GM23338 (cell line): ENCODE measurements around the gene NR5A2. TPM values are rescaled to one million over a fixed set of nuclear protein-coding genes. Genes with fewer than 3 reads are reported as not detected.

ENCODE experiments used
- ATAC-seq: fragments of 200-7000 bp; cut with Tn5 transposase; 3 replicates; pipeline ENCODE4 v1.9.1; 2020
- DNase-seq: peaks from one replicate; pipeline ENCODE4 v3.0.0-alpha.2; 2015; ENCODE audit warnings: low spot score
- H2AFZ ChIP-seq: fragments of 200-600 bp; sonication (generic); 2 replicates; pipeline ENCODE4 v1.8.0; 2016; ENCODE audit warnings: antibody characterized with exemption, mild to moderate bottlenecking, moderate library complexity
- H3F3A ChIP-seq: fragments of 200-600 bp; sonication (generic); replicated peaks from 2 replicates; pipeline ENCODE4 v1.8.0; 2017; ENCODE audit warnings: antibody characterized with exemption, mixed run types, low read depth
- H3K27ac ChIP-seq: fragments of 200-600 bp; sonication (generic); 2 replicates; pipeline ENCODE4 v1.6.1; 2016; ENCODE audit warnings: low read depth
- H3K27me3 ChIP-seq: fragments of 200-600 bp; sonication (generic); 2 replicates; pipeline ENCODE4 v1.8.0; 2016; ENCODE audit warnings: mild to moderate bottlenecking, mixed run types, moderate library complexity; ENCODE audit not compliant: insufficient read depth
- H3K36me3 ChIP-seq: fragments of 200-600 bp; sonication (generic); 2 replicates; pipeline ENCODE4 v1.8.0; 2016; ENCODE audit warnings: mild to moderate bottlenecking; ENCODE audit not compliant: insufficient read depth
- H3K4me1 ChIP-seq: fragments of 200-600 bp; sonication (generic); 2 replicates; pipeline ENCODE4 v1.8.0; 2016; ENCODE audit warnings: mild to moderate bottlenecking, moderate library complexity; ENCODE audit not compliant: insufficient read depth
- H3K4me2 ChIP-seq: fragments of 200-600 bp; sonication (generic); 2 replicates; pipeline ENCODE4 v1.7.1; 2017; ENCODE audit warnings: mixed run types
- H3K4me3 ChIP-seq: fragments of 200-600 bp; sonication (generic); 2 replicates; pipeline ENCODE4 v1.6.1; 2016; ENCODE audit warnings: mixed run types
- H3K79me2 ChIP-seq: fragments of 200-600 bp; sonication (generic); replicated peaks from 2 replicates; pipeline ENCODE4 v1.8.0; 2017; ENCODE audit warnings: mild to moderate bottlenecking; ENCODE audit not compliant: insufficient read depth
- H3K9me2 ChIP-seq: fragments of 200-600 bp; sonication (generic); 2 replicates; pipeline ENCODE4 v1.8.0; 2017; ENCODE audit not compliant: insufficient read depth
- H4K20me1 ChIP-seq: fragments of 200-600 bp; sonication (generic); replicated peaks from 2 replicates; pipeline ENCODE4 v1.8.0; 2017; ENCODE audit warnings: mild to moderate bottlenecking; ENCODE audit not compliant: insufficient read depth
- H3K27ac Mint-ChIP-seq: 2 replicates; pipeline ENCODE4 v1.8.0; 2020; ENCODE audit warnings: inconsistent platforms, mild to moderate bottlenecking, moderate library complexity, mixed read lengths
- H3K27me3 Mint-ChIP-seq: 3 replicates; pipeline ENCODE4 v1.8.0; 2022; ENCODE audit warnings: low read depth, mild to moderate bottlenecking, moderate library complexity, mixed read lengths, inconsistent platforms; ENCODE audit not compliant: insufficient read depth, poor library complexity
- H3K36me3 Mint-ChIP-seq: 3 replicates; pipeline ENCODE4 v1.8.0; 2021; ENCODE audit warnings: low read depth, mild to moderate bottlenecking, inconsistent platforms, moderate library complexity, mixed read lengths
- H3K4me1 Mint-ChIP-seq: 3 replicates; pipeline ENCODE4 v1.8.0; 2020; ENCODE audit warnings: mild to moderate bottlenecking, inconsistent platforms, mixed read lengths
- H3K4me3 Mint-ChIP-seq: 3 replicates; pipeline ENCODE4 v1.8.0; 2021; ENCODE audit warnings: moderate library complexity, mild to moderate bottlenecking, inconsistent platforms, mixed read lengths
- H3K9me3 Mint-ChIP-seq: 3 replicates; pipeline ENCODE4 v1.8.0; 2020; ENCODE audit warnings: moderate library complexity, mild to moderate bottlenecking, inconsistent platforms, mixed read lengths
- CREB1 ChIP-seq: fragments of 250-450 bp; sonication (Bioruptor Pico); IDR thresholded peaks from 2 replicates; pipeline ENCODE4 v1.5.0; 2020; ENCODE audit warnings: low read depth, mild to moderate bottlenecking, moderate library complexity
- CTCF ChIP-seq, 2 experiments: fragments of 200-600 bp in 1 of 2; sonication (generic) in 1 of 2; conservative IDR thresholded peaks; 2 replicates each; pipeline versions ENCODE4 v1.5.1 to v1.6.1; 2016 to 2017; ENCODE audit warnings: antibody characterized with exemption in 2 of 2, low read depth in 2 of 2, mild to moderate bottlenecking in 2 of 2, moderate library complexity in 1 of 2
- ETS1 ChIP-seq: IDR thresholded peaks from 2 replicates; pipeline ENCODE4 v1.6.1; 2016; ENCODE audit warnings: antibody characterized with exemption
- EZH2 ChIP-seq: fragments of 200-600 bp; sonication (generic); IDR thresholded peaks from one replicate; pipeline ENCODE4 v1.8.0; 2017; ENCODE audit warnings: antibody characterized with exemption, mild to moderate bottlenecking, low read depth; ENCODE audit not compliant: unreplicated experiment
- EZH2phosphoT487 ChIP-seq: fragments of 200-600 bp; sonication (generic); IDR thresholded peaks from one replicate; pipeline ENCODE4 v1.8.1; 2018; ENCODE audit warnings: antibody characterized with exemption; ENCODE audit not compliant: unreplicated experiment
- JUNB ChIP-seq: IDR thresholded peaks from one replicate; pipeline ENCODE4 v1.6.1; 2016; ENCODE audit warnings: antibody characterized with exemption; ENCODE audit not compliant: unreplicated experiment
- NANOG ChIP-seq: IDR thresholded peaks from 2 replicates; pipeline ENCODE4 v1.6.1; 2016; ENCODE audit warnings: antibody characterized with exemption, borderline replicate concordance
- POLR2AphosphoS5 ChIP-seq: IDR thresholded peaks from 2 replicates; pipeline ENCODE4 v1.6.1; 2016; ENCODE audit warnings: antibody characterized with exemption, low read depth
- REST ChIP-seq: IDR thresholded peaks from one replicate; pipeline ENCODE4 v1.6.1; 2018; ENCODE audit warnings: antibody characterized with exemption; ENCODE audit not compliant: unreplicated experiment
- STAT1 ChIP-seq: IDR thresholded peaks from one replicate; pipeline ENCODE4 v1.6.1; 2016; ENCODE audit warnings: antibody characterized with exemption; ENCODE audit not compliant: unreplicated experiment
- ZNF114 ChIP-seq: fragments of 250-450 bp; sonication (Bioruptor Pico); IDR thresholded peaks from 2 replicates; pipeline ENCODE4 v1.5.0; 2020; ENCODE audit warnings: mild to moderate bottlenecking, moderate library complexity
- ZNF331 ChIP-seq: fragments of 250-450 bp; sonication (Bioruptor Pico); IDR thresholded peaks from 2 replicates; pipeline ENCODE4 v1.5.0; 2020; ENCODE audit warnings: low read depth, mild to moderate bottlenecking, moderate library complexity
- ZNF462 ChIP-seq: fragments of 250-450 bp; sonication (Bioruptor Pico); IDR thresholded peaks from 2 replicates; pipeline ENCODE4 v1.5.0; 2020; ENCODE audit warnings: mild to moderate bottlenecking, moderate library complexity
- polyA plus RNA-seq: library from polyadenylated mRNA; unstranded; fragments of >200 nt; fragmentation: Nextera tagmentation; extraction: Ambion mirVana; gene quantifications from 2 replicates; pipeline ENCODE4 v1.2.1, GENCODE V29; 2016
- total RNA-seq: library from RNA; depleted of rRNA; stranded (reverse); fragments of >200 nt; shearing (Covaris generic); gene quantifications from 2 replicates; pipeline ENCODE4 v1.2.3, GENCODE V29; 2014

NR5A2 gene
- total and polyA plus RNA-seq, 2 experiments from 2014 or later, result 4.4 to 13.1 TPM

- H3F3A ChIP-seq, result peaks cover 29% of the 10 kb centered on the region
- no peaks in the 10 kb centered on the region; the same call in 2 of the 3 replicates for H3K9me3 Mint-ChIP-seq
- peak; percentile 41 for DNase-seq
- H3K36me3 ChIP-seq, result peaks cover 4% of the 10 kb centered on the region; the same call in 1 of the 2 replicates
- no peak overlapping the region for H2AFZ ChIP-seq
- H3K27ac ChIP-seq, result no peak overlapping the region
- TF ChIP-seq EZH2phosphoT487, result no peak
- no peak for TF ChIP-seq STAT1
- peak; percentile 61; the same call in 1 of the 2 replicates for TF ChIP-seq ETS1
- no peak for TF ChIP-seq CTCF (conservative IDR thresholded peaks at IDR 0.05; ENCODE audit: low read depth in 2 of 2)
- peak; percentile 72; the same call in 1 of the 2 replicates for TF ChIP-seq NANOG
- no peak for TF ChIP-seq EZH2
- no peak for TF ChIP-seq POLR2AphosphoS5
- no peak for TF ChIP-seq ZNF331 (CRISPR knock-in tag)
- no peak for TF ChIP-seq ZNF114 (CRISPR knock-in tag)
- no peak for TF ChIP-seq CREB1 (CRISPR knock-in tag)
- no peak for TF ChIP-seq JUNB
- no peak for TF ChIP-seq ZNF462 (CRISPR knock-in tag)
- TF ChIP-seq REST, result no peak
- no peak overlapping the region for H3K4me3 Mint-ChIP-seq
- no peaks in the 10 kb centered on the region; the same call in 2 of the 3 replicates for H3K36me3 Mint-ChIP-seq
- H3K27me3 Mint-ChIP-seq, result peaks cover 28% of the 10 kb centered on the region
- H3K27me3 ChIP-seq, result peaks cover 84% of the 10 kb centered on the region
- H3K27ac Mint-ChIP-seq, result no peak overlapping the region
- no peaks in the 10 kb centered on the region; the same call in 1 of the 2 replicates for H3K79me2 ChIP-seq
- no peak for ATAC-seq
- H3K4me1 Mint-ChIP-seq, result peaks cover 31% of the 10 kb centered on the region
- peak overlapping the region; percentile 93 for H3K4me3 ChIP-seq
- H4K20me1 ChIP-seq, result no peaks in the 10 kb centered on the region
- peaks cover 55% of the 10 kb centered on the region for H3K4me1 ChIP-seq
- H3K4me2 ChIP-seq, result peak overlapping the region; percentile 74
- H3K9me2 ChIP-seq, result no peaks in the 10 kb centered on the region
These were observed 6.7 kb downstream of the NR5A2 start for GRCh38 chr1:200034262-200034557.
